HG03135 (cell line): Measurements from ENCODE around the gene YOD1.

Experiments
- ATAC-seq: cut with Tn5 transposase; IDR thresholded peaks from one replicate; pipeline ENCODE4 v1.9.1; 2021; ENCODE audit warnings: mild to moderate bottlenecking, moderate library complexity; ENCODE audit not compliant: unreplicated experiment

The YOD1 gene

GRCh38 chr1:207073906-207074820 is 23.2 kb upstream of the YOD1 start:
- no peak for ATAC-seq

- no peak for ATAC-seq
These were observed 21.2 kb upstream of the YOD1 start for GRCh38 chr1:207072233-207072632.

GRCh38 chr1:207071426-207071825 is 20.4 kb upstream of the YOD1 start:
- no peak for ATAC-seq

DNA sequence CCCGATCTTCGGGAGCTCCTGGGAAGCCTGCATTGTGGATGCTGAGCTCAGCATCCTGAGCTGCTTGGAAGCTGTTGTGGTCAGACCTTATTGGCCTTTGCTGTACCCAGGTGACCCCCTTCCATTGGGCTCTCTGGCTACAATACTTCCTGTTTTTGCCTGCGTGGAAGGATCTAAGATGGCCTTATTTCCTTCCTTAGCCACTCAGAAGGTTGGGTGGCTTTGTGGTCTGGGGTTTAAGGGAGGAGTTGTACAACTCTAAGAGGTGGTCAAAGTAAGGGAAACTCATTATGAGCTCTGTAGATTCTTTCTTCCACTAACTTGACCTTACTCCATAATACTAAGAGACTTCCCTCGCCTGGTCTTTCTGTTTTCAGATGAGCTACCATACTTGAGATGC is 19.8 kb upstream of the YOD1 start:
- ATAC-seq: no peak

DNA sequence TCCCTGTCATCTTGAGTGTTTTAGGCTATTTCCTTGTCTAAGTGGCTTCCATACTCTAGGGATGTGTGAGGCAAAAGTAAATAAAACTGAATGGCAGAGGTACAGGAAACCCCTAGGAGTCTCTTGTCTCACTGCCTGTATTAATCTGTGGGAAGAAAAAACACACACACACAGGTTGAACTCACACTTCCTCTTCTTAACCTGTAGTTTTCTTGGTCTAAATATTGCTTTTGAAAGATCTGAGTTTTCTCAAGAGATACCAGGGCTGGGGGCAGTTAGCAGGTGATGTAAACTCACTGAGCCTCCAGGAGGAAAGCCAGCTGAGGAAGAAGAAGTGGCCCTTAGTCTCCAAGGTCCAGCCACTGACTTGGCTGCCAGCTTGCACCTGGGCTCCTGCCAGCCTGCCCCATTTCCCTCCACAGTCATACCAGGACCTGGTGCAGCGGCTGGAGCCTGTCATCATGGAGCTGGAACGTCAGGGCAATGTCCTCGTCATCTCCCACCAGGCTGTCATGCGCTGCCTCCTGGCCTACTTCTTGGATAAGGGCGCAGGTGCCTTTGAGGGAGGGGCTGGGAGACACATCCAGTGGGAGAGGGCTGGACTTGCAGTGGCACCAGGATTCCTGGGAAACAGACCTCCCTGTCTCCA is 19.0 kb upstream of the YOD1 start:
- ATAC-seq: no peak

DNA sequence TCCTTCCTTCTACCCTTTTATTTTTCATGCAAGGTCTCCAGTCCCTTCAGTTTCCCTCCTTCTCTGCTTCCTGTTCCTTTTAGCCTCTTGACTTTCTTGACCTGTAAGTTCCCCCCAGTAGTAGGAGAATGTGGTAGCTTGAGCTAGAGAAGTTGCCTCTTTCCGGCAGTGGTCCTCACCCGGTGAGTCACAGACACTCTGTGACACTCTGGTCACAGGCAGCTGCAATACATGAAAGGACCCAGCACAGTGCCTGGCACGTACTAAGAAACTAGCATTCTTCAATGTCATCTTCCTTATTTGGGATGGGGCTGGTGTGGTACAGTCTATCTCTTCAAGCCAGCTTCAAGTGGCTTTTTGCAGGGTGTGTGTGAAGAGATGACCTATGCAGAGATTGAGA is 18.1 kb upstream of the YOD1 start:
- ATAC-seq: no peak

- no peak for ATAC-seq
These were observed 16.7 kb upstream of the YOD1 start for GRCh38 chr1:207067665-207068064.

GRCh38 chr1:207067185-207067584 is 16.2 kb upstream of the YOD1 start:
- ATAC-seq: no peak

GRCh38 chr1:207064561-207064960 is 13.6 kb upstream of the YOD1 start:
- no peak for ATAC-seq

- ATAC-seq: no peak
These were observed 12.0 kb upstream of the YOD1 start for GRCh38 chr1:207063014-207063413.

GRCh38 chr1:207062058-207062457 is 11.1 kb upstream of the YOD1 start:
- no peak for ATAC-seq

- no peak for ATAC-seq
These were observed 9.6 kb upstream of the YOD1 start for GRCh38 chr1:207060596-207060995.

- ATAC-seq: no peak
These were observed 8.9 kb upstream of the YOD1 start for GRCh38 chr1:207059881-207060280.

DNA sequence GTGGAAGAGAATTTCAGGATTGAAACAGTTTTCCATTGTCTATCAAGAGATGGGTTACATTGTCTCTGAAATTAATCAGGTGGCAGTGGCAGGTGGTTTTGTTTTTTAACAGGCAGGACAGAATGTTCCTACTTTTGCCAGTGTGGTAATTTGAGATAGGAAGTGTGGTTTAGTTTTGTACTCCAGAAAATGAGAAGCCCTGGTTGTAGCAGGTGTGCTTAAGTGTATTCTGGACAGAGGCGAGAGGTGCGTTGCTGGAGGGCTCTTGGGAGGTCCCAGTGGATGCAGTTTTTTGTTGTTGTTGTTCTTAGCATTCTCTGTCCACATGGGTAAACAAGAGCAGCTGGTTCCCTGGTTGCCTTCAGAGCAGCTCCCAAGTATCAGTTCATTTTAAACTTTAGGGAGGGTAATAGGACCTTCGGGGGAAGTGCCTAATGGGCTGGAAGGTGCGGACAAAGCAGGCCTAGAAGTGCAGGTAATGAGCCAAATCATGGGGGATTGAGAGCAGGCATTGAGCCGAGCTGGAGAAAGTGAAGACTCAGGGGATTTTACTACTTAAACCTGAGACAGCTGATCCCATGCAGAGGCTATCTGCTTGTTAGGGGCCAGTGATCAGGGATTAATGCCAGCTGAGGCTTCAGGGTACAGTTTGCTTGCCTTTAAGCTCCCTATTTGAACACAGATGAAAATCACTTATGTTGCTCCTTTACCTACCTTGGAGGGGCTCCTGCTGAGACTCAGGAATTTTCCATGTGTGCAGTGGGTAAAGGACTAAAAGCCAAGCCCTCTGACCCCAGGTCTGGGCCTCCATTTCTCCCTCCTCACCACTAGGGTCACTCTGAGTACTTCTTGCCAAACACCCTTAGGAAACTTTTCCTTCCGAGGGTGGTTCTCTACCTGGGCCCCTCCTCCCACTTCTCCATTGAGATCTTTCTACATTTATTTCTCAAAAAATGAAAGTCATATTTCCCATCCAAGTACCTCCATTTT is 8.2 kb upstream of the YOD1 start:
- no peak for ATAC-seq

DNA sequence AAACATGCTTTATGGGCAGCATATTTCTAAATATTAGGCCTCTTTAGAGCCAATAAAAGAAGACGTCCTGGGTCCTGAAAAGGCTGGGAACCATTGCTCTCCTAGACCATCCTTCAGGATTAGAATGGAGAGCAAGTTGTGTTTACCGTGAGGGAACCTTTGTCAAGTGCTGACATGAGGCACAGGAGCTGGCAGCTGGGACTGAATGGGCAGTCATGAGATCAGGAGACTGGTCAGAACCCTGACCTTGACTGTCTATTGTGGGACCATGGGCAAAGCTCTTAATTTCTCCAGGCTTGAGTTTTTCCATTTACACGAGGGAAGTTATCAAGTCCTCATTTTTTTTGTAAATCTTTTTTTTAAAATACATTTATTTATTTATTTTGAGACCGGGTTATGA is 7.2 kb upstream of the YOD1 start:
- no peak for ATAC-seq

DNA sequence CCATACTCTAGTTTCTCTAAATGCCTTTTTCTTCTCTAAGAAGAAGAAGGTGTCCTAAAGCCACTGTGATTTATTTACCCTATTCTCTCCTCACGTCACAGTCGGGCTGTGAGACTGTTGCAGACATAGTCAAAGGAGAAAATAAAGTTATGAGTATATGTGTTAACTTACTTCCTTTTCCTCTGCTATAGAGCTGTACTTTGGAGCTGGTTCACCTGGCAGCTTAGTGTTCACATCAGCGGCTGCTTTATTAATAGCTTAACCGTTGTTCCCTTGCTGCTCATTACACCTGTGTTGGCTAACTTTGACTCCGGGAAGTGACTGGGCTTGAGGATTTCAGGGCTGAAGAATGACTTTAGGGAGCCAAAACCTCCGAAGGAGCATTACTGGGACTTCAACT is 5.7 kb upstream of the YOD1 start:
- no peak for ATAC-seq

- no peak for ATAC-seq
These were observed 4.5 kb upstream of the YOD1 start for GRCh38 chr1:207055386-207056001.

- no peak for ATAC-seq
These were observed 3.5 kb upstream of the YOD1 start for GRCh38 chr1:207054491-207054890.

DNA sequence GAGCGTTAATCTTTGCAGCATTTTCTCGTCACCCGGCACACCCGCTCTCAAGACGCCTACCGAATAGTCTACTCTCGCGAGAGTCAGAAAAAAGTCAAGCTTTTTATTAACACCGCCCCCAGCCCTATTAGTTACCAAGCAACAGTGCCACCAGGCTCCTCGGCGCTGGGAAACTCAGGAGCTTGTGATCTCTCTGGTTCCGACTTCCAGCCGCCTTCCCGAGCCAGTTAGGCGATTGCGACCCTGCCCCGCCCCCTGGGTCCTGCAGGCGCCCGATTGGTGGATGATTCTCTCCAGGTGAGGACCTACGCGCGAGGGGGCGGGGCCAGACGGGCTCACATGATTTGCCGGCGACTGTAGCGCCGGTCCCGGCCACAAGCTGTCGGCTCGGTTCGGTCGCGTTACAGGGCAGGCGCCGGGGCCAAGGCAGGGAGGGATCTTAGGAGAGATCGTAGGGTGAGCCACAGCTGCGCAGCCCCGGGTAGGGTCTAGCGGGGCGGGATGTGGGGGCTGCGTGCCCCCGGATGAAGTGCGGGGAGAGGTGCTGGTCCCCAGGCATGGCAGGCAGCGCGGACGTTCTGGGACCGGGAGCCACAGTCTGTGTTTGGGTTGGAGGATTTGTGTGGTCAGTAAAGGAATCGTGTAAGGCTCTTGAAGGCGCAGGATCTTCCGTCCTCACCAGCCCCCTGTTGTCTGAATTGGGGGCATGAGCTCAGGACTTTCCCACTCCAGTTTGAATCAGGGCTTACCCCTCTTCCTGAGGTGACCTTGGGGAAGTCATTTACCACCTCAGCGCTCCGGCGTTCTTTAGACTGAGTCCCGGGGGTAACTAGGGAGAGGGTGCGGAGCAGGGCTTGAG is 2.1 kb upstream of the YOD1 start, which contains the start of gene PFKFB2:
Gene PFKFB2, plus strand, starts transcription at position 365 of the 859 bp plus-strand sequence. CDS start 1,443 bp downstream, outside the sequence.
- ATAC-seq: peak; percentile 82
